GM21723 (cell line): ENCODE measurements around the gene COL20A1.
"Not testable (repeated sequence)": the region's sequence is repeated elsewhere in the genome, so short reads cannot be mapped to it uniquely, and the experiment has no call there.

Source experiments
- ATAC-seq: cut with Tn5 transposase; IDR thresholded peaks from one replicate; pipeline ENCODE4 v1.9.1; 2021; ENCODE audit warnings: mild to moderate bottlenecking, moderate library complexity; ENCODE audit not compliant: unreplicated experiment

COL20A1 gene

GRCh38 chr20:63330940-63331339 lies 38.0 kb downstream of the COL20A1 start:
- ATAC-seq = no peak

GRCh38 chr20:63331741-63332400 lies 38.9 kb downstream of the COL20A1 start:
- ATAC-seq = no peak

GRCh38 chr20:63332488-63333240 lies 39.7 kb downstream of the COL20A1 start:
- ATAC-seq = no peak

DNA sequence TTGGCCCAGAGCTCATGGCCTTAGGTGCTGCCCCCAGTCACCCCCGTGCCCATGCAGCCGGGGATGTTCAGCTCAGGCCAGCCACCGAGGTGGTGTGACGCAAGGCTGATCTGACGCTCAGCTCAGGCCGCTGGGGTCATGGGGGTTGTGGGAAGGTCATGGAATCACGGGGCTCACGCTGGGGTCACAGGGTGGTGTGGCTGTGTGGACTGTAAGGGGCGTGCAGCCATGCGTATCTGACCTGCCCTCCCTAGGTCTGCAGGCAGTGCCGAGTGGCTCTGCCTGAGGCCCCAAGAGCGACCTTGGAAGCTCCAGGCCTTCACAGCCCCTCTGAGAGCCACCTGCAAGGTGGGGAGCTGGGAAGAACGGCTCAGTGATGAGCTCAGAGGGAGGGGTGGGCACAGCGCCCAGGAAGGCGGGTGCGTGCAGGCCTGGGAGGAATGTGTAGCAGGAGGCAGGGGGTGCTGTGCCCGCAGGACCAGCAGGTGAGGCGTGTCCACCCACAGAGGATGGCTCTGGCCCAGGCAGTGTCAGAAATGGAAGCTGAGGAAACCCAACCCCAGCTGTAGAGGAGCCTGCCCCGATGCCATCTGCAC lies 40.4 kb downstream of the COL20A1 start:
- no peak for ATAC-seq

- no peak for ATAC-seq
These were observed 41.4 kb downstream of the COL20A1 start for GRCh38 chr20:63334356-63334755.

- ATAC-seq = not testable (repeated sequence)
These were observed 42.1 kb downstream of the COL20A1 start for GRCh38 chr20:63335060-63335459.

DNA sequence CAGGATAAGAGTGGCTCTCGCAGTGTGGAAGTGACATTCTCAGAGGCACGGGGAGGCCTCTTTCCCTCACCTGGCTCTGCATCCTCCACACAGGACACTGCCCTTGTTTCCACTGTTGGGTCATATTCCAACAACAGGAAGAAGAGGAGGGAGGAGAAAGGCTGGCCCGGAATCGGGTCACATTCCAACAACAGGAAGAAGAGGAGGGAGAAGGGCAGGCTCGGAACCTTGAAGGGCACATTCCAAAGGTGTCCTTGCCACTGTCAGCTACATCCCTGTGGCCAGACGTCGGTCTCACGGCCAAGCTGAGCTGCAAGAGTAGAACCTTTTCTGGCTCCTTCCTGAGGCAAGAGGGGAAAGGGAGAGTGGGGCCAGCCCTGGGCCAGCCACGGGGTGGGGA lies 42.7 kb downstream of the COL20A1 start:
- no peak for ATAC-seq

DNA sequence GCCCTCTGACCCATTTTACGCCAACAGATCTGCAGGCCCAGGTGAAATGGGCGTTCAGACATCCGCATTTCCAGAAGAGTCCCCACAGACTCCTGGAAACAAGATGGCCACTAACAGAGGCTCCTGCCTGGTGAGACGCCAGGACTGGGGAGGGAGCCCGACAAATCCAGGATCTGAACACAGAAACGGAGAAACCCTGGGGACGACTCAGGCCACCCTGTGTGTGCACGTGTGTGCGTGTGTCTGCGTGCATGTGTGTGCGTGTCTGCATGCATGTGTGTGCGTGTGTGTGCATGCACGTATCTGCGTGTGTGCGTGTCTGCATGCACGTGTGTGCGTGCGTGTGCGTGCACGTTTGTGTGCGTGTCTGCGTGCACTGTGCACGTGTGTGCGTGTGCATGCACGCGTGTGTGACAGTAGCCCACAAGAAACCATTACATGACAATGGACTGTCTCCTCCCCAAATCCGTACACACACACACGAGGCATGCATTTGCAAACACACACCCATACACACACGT lies 43.3 kb downstream of the COL20A1 start:
- no peak for ATAC-seq

DNA sequence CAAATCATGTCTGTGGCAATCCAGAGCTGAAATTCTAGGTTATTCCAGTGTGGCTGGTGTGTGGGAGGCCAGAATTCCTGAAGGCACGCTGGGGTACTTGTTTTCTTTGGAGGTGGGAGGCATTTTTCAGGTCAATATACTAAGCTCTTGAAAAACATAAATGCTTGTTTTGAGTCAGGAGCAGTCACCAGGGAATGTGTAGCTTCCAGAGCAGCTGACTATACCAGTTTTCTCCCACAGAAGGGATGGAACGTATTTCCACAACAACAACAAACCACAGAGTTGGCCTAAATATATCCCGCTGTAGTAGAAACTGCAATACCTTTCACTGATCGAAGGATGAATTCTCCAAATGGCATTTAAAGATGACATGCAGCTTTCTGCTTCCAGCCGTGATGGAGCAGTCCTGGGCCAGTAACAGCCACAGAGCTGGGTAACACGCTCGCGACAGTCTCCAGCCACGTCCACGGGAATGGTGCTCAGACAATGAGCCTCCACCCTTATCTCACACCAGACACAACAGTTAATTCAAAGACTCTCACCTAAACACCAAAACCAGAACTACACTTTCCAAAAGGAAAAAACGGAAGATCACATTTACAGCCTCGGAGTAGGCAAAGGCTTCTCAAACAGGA lies 44.9 kb downstream of the COL20A1 start:
- no peak for ATAC-seq

DNA sequence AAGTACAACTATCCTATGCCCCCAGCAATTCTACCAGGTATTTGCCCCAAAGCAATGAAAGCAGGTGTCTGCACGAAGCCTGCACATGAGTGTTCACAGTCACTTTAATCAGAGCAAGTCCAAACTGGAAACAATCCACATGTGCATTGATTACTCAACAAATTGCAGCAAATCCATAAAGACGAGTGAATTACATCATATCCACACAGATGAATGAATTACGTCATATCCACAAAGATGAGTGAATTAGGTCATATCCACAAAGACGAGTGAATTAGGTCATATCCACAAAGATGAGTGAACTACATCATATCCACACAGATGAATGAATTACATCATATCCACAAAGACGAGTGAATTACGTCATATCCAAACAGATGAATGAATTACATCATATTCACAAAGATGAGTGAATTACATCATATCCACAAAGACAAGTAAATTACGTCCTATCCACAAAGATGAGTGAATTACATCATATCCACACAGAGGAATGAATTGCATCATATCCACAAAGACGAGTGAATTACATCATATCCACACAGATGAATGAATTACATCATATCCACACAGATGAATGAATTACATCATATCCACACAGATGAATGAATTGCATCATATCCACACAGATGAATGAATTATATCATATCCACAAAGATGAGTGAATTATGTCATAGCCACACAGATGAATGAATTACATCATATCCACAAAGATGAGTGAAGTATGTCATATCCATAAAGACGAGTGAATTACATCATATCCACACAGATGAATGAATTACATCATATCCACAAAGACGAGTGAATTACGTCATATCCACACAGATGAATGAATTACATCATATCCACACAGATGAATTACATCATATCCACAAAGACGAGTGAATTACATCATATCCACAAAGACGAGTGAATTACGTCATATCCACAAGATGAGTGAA lies 46.4 kb downstream of the COL20A1 start:
- not testable (repeated sequence) for ATAC-seq

GRCh38 chr20:63340158-63340688 lies 47.2 kb downstream of the COL20A1 start:
- not testable (repeated sequence) for ATAC-seq

DNA sequence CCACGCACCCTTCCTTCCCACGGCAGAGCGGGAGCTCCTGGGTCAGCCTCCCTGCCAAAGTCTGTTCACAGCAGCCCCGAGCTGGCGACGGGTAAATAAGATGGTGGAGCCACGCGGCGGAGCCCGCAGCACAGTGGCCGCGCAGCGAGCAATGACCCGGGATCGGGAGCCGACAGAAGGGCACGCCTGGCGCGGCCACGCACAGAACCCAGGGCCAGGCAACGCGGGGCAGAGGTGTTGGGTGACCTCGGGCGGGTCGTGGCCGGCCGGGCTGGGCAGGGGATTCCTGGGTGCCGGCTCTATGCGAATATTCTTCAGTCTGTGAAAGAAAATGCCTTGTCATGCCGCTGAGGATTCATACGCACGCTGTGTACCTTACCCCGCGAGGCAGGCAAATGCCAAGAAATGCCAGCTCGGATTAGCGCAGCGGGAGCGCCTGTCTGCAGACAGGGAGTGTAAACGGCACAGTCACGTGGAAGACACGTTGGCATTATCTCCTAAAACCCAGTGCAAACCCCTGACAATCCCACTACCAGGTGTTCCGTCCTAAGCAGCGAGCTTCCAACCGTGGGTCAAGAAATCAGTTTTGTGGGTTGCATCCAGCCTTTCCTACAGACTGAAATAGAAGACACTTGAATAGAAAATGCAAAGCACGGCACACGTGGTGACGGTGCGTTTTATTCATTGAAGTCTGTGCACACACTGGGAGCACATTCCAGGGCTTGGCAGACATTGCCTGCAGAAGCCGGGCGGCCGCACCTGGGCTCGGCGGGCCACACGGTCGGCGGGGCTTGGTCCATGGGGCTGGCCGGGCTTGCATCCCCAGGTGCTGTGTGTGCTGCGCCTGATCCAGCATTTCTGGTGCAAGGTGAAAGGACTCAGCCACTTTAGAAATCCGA lies 49.8 kb downstream of the COL20A1 start:
- no peak for ATAC-seq

DNA sequence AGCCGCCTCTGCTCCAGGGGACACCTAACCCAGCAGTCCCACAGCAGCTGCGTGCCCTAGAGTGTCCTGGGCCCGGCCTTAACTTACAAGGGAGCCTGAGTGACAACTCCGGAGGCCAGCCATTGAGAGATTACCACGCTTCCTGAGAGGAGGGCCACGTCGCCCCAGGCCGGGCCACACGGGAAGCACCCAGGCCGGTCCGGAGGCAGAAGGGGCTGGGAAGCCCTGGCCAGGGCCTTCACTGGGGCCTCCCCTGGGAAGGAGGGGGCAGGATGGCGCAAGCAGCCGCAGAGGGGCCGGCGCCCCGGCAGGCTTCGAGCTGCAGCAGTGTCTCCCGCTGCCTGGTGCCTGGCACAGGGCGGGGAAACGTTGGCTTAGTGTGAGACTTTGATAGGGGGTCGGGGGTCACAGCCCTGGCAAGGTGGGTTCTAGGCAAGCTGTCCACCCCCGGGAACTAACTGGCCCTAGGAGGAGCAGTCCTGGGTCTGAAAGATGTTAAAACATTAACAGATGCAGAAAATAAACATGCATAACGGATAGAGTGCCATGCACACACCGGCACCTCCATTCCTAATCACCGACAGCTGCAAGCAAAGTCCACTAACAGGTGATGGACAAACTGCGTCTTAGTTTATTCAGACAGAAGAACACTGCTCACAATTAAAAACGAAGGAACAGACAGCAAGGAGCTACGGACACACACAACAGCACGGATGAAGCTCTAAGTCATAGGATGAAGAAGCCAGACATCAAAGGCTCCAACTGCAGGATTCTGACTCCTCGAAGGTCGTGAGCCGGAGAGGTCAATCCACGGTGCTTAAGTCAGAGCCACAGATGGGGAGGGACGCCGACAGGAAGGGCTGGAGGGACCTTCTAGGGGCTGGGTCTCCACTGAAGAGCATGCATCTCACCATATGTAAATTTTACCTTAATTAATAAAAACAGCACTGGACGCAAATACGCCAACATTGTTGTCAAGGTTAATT lies 50.8 kb downstream of the COL20A1 start:
- ATAC-seq = no peak

- no peak for ATAC-seq
These were observed 51.8 kb downstream of the COL20A1 start for GRCh38 chr20:63344616-63345327.

- no peak for ATAC-seq
These were observed 52.5 kb downstream of the COL20A1 start for GRCh38 chr20:63345328-63346100.
